ENCODE measurements around the gene EPHB6. TPM values are rescaled to one million over a fixed set of nuclear protein-coding genes. Genes with fewer than 3 reads are reported as not detected.

Gene EPHB6
- total RNA-seq, 1 donor from 2014 or later = 1.0 TPM

DNA sequence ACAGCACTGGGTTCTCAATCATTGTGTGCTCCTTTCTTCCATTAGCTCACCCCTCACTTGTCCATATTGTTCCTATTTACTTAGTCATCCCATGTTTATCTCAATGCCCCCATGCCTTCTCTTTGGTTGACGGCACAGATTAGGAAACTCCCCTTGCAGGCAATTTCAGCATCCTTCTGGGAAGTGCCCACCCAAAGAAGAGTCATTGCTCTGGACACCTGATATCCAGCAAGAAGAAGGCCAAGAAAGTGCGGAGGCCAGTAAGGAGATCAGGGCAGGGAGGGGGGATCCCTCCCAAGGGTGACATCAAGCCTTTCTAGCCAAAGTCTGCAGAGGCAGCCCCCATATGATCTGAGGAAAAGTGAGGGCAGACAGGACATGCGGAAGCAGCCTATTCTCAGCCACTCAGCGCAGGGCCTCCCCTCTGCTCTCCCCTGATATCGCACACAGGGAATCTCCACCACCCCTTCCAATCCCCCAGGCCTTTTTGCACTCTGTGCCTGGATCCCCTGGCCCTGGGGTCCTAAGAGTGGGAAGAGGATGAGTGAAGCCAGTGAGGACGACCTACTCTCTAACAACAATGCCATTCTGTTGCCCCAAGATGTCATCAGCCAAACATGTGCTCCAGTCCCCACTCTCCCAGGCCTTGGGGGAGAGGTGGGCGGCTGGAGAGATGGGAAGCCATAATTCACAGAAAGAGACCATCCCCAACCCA is 28.9 kb downstream of the EPHB6 start:
- Histone ChIP-seq H3K36me3 (ENCODE audit: control insufficient read depth in 3 of 3, insufficient read depth in 3 of 3, low read length in 3 of 3) (no peaks in the 10 kb centered on the region), H3K4me3 (ENCODE audit: low read length in 3 of 3) (no peak overlapping the region), H3K9ac (ENCODE audit: low read depth in 1 of 3, low read length in 3 of 3) (no peak overlapping the region), H3K27me3 (ENCODE audit: control insufficient read depth in 3 of 3, insufficient read depth in 3 of 3, low read length in 3 of 3) (peaks cover 15 to 33% (median 23%) of the 10 kb centered on the region in 3 donors), H3K9me3 (ENCODE audit: control insufficient read depth in 3 of 3, low read length in 3 of 3) (no peaks in the 10 kb centered on the region), H3K27ac (ENCODE audit: low read depth, low read length) (no peak overlapping the region), H3K4me1 (ENCODE audit: control insufficient read depth in 3 of 3, insufficient read depth in 3 of 3, low read length in 3 of 3) (no peaks in the 10 kb centered on the region)

- no peaks in the 10 kb centered on the region for H3K4me1 ChIP-seq (ENCODE audit: control insufficient read depth in 3 of 3, insufficient read depth in 3 of 3, low read length in 3 of 3)
- H3K9me3 ChIP-seq (ENCODE audit: control insufficient read depth in 3 of 3, low read length in 3 of 3) = no peaks in the 10 kb centered on the region
- H3K9ac ChIP-seq (ENCODE audit: low read depth in 1 of 3, low read length in 3 of 3) = no peak overlapping the region
- H3K36me3 ChIP-seq (ENCODE audit: control insufficient read depth in 3 of 3, insufficient read depth in 3 of 3, low read length in 3 of 3) = no peaks in the 10 kb centered on the region
- H3K27ac ChIP-seq (ENCODE audit: low read depth, low read length) = no peak overlapping the region
- no peak overlapping the region for H3K4me3 ChIP-seq (ENCODE audit: low read length in 3 of 3)
- peaks cover 15 to 33% (median 21%) of the 10 kb centered on the region in 3 donors for H3K27me3 ChIP-seq (ENCODE audit: control insufficient read depth in 3 of 3, insufficient read depth in 3 of 3, low read length in 3 of 3)
Observed at GRCh38 chr7:142884286-142884640, 29.4 kb downstream of the EPHB6 start.

DNA sequence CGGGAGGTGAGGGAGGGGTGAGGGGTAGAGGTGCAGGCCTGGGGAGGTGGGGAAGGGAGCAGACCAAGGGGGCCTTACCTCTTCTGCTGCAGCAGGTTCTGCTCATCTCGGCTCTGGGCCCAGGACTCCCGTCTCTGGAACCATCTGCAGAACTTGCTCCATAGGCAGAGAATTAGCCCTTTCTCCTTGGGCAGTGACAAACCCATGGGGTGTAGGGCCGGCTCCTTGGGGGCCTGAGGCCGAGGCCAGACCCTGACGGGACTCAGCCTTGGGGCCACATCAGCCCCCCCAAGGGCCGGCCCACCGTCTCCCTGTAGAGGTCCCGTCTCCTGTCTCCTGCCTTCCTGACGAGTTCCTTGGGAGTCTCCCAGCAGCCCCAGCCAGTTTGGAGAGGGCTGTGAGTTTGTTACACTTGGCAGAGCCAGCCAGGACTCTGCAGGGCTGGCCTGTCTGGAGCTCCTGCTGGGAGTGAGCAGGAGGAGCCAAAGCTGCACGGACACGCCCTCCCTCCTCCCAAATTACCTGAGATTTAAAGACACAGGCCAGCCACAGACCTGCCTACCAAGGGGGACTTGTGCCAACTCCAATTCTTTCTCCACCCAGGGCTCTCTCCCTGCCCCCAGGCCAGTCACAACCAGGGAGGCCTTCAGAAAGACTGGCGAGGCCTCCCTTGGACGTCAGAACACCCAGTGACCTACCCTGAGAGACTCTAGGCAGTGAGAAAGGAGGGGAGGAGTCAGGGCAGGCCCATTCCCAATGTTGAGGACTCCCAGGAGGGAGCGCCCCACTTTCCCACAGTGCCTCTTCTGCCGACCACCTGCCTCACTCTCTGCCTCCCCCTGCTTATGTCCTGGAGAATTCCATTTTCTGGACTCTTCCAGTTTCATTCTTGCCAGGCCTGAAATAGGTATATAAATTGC is 30.7 kb downstream of the EPHB6 start, which contains the start of gene TRPV6:
TRPV6 (minus strand) TSS at position 435 of the 920 bp plus-strand sequence.
- H3K27me3 ChIP-seq (ENCODE audit: control insufficient read depth in 3 of 3, insufficient read depth in 3 of 3, low read length in 3 of 3) = peaks cover 8 to 35% (median 17%) of the 10 kb centered on the region in 3 donors
- H3K9me3 ChIP-seq (ENCODE audit: control insufficient read depth in 3 of 3, low read length in 3 of 3) = no peaks in the 10 kb centered on the region
- no peaks in the 10 kb centered on the region for H3K36me3 ChIP-seq (ENCODE audit: control insufficient read depth in 3 of 3, insufficient read depth in 3 of 3, low read length in 3 of 3)

DNA sequence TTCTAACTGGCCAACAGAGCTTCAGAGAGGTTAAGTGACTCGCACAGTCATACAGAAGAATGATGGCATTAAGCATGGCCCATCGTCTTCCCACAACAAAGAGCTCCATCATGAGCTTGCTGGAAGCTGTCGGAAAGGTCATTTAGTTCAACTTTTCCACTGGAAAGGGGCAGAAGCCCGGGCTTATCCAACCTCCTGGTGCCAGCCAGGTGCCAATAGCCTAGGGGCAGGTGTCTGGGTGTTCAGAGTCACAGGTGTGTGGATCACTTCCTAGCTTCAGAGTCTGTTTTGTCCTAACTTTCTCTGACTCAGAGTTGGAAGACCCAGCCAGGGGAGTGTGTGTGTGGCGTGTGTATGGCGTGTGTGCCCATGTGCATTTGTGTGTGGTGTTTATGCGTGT is 32.0 kb downstream of the EPHB6 start:
- Histone ChIP-seq H3K9ac (ENCODE audit: low read depth in 1 of 3, low read length in 3 of 3) (no peak overlapping the region), H3K9me3 (ENCODE audit: control insufficient read depth in 3 of 3, low read length in 3 of 3) (no peaks in the 10 kb centered on the region), H3K4me3 (ENCODE audit: low read length in 3 of 3) (no peak overlapping the region), H3K27ac (ENCODE audit: low read depth, low read length) (no peak overlapping the region), H3K36me3 (ENCODE audit: control insufficient read depth in 3 of 3, insufficient read depth in 3 of 3, low read length in 3 of 3) (no peaks in the 10 kb centered on the region), H3K27me3 (ENCODE audit: control insufficient read depth in 3 of 3, insufficient read depth in 3 of 3, low read length in 3 of 3) (peaks cover 8 to 33% (median 11%) of the 10 kb centered on the region in 3 donors), H3K4me1 (ENCODE audit: control insufficient read depth in 3 of 3, insufficient read depth in 3 of 3, low read length in 3 of 3) (no peaks in the 10 kb centered on the region)

More for the DNA sequence above, 30.7 kb downstream of the EPHB6 start, which contains the start of gene TRPV6:
- no peak within 1 kb of the TSS for H3K4me3 ChIP-seq (ENCODE audit: low read length in 3 of 3)
- H3K9ac ChIP-seq (ENCODE audit: low read depth in 1 of 3, low read length in 3 of 3) = no peak within 1 kb of the TSS
- H3K4me1 ChIP-seq (ENCODE audit: control insufficient read depth in 3 of 3, insufficient read depth in 3 of 3, low read length in 3 of 3) = no peaks in the 10 kb centered on the region
- no peak within 1 kb of the TSS for H3K27ac ChIP-seq (ENCODE audit: low read depth, low read length)

DNA sequence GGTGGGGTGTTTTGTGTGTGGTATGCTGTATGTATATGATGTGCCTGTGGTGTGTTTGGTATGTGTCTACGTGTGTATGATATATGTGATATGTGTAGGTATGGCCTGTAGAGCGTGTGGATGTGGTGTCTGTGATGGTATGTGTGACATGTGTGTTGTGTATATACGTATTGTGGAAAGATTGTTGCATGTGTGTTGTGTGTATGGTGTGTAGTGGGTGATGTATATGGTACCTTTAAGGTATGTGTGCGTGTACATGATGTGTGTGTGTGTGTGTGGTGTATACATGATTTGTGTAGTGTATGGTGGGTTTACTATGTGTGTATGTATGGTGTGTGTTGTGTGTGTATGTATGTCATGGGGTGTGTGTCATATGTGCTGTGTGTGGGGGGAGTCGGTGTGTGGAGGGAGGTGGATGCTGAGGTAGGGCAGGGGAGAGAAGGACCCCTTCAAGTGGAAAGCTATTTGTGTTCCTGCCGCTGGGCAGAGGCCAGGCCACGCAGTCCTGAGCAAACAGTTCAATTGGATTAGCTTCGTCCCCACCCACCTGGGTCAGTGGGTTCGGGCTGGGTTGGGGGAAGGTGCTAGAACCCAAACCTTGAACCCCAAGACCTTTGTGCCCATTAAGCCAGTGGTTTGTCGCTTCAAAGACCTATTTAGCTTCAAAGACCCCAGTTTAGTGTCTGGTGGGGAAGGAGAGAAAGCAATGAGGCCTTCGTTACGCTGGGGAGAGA is 32.6 kb downstream of the EPHB6 start:
- Histone ChIP-seq H3K9me3 (ENCODE audit: control insufficient read depth in 3 of 3, low read length in 3 of 3) (no peaks in the 10 kb centered on the region), H3K4me1 (ENCODE audit: control insufficient read depth in 3 of 3, insufficient read depth in 3 of 3, low read length in 3 of 3) (no peaks in the 10 kb centered on the region), H3K4me3 (ENCODE audit: low read length in 3 of 3) (no peak overlapping the region), H3K27ac (ENCODE audit: low read depth, low read length) (no peak overlapping the region), H3K27me3 (ENCODE audit: control insufficient read depth in 3 of 3, insufficient read depth in 3 of 3, low read length in 3 of 3) (peaks cover 6 to 28% (median 14%) of the 10 kb centered on the region in 3 donors), H3K36me3 (ENCODE audit: control insufficient read depth in 3 of 3, insufficient read depth in 3 of 3, low read length in 3 of 3) (no peaks in the 10 kb centered on the region), H3K9ac (ENCODE audit: low read depth in 1 of 3, low read length in 3 of 3) (no peak overlapping the region)

GRCh38 chr7:142889816-142890215 is 34.9 kb downstream of the EPHB6 start:
- H3K4me1 ChIP-seq (ENCODE audit: control insufficient read depth in 3 of 3, insufficient read depth in 3 of 3, low read length in 3 of 3) = no peaks in the 10 kb centered on the region
- no peak overlapping the region for H3K27ac ChIP-seq (ENCODE audit: low read depth, low read length)
- H3K36me3 ChIP-seq (ENCODE audit: control insufficient read depth in 3 of 3, insufficient read depth in 3 of 3, low read length in 3 of 3) = no peaks in the 10 kb centered on the region
- no peaks in the 10 kb centered on the region for H3K9me3 ChIP-seq (ENCODE audit: control insufficient read depth in 3 of 3, low read length in 3 of 3)
- no peak overlapping the region for H3K9ac ChIP-seq (ENCODE audit: low read depth in 1 of 3, low read length in 3 of 3)
- peaks cover 4 to 16% (median 13%) of the 10 kb centered on the region in 3 donors for H3K27me3 ChIP-seq (ENCODE audit: control insufficient read depth in 3 of 3, insufficient read depth in 3 of 3, low read length in 3 of 3)
- no peak overlapping the region for H3K4me3 ChIP-seq (ENCODE audit: low read length in 3 of 3)

DNA sequence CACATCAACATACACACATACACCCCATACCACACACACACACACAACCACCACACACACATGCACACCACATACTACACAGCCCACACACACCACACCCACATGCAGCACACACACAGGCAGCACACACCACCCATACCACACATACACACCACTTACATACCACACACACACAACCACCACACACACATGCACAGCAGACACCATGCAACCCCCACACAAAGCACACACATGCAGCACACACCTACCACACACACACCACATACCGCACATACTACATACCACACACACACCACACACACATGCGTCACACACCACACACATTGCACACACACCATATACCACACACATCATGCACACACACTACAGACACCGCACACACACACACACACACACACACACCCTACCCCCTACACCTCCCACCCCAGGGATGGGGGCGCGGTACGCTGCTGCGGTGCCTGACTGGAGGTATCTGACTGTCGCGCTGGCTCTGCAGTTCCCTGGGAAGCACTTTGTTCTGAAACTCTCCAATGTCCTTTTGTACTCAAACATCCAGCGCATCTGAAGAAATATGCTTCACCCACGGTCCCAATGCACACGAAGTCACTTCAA is 36.1 kb downstream of the EPHB6 start:
- Histone ChIP-seq H3K9me3 (ENCODE audit: control insufficient read depth in 3 of 3, low read length in 3 of 3) (no peaks in the 10 kb centered on the region), H3K4me1 (ENCODE audit: control insufficient read depth in 3 of 3, insufficient read depth in 3 of 3, low read length in 3 of 3) (no peaks in the 10 kb centered on the region), H3K27ac (ENCODE audit: low read depth, low read length) (no peak overlapping the region), H3K36me3 (ENCODE audit: control insufficient read depth in 3 of 3, insufficient read depth in 3 of 3, low read length in 3 of 3) (no peaks in the 10 kb centered on the region), H3K4me3 (ENCODE audit: low read length in 3 of 3) (no peak overlapping the region), H3K27me3 (ENCODE audit: control insufficient read depth in 3 of 3, insufficient read depth in 3 of 3, low read length in 3 of 3) (peaks cover 4 to 16% (median 15%) of the 10 kb centered on the region in 3 donors), H3K9ac (ENCODE audit: low read depth in 1 of 3, low read length in 3 of 3) (no peak overlapping the region)

GRCh38 chr7:142891490-142892082 is 36.7 kb downstream of the EPHB6 start:
- no peak overlapping the region for H3K9ac ChIP-seq (ENCODE audit: low read depth in 1 of 3, low read length in 3 of 3)
- H3K4me3 ChIP-seq (ENCODE audit: low read length in 3 of 3) = no peak overlapping the region
- no peaks in the 10 kb centered on the region for H3K4me1 ChIP-seq (ENCODE audit: control insufficient read depth in 3 of 3, insufficient read depth in 3 of 3, low read length in 3 of 3)
- no peaks in the 10 kb centered on the region for H3K9me3 ChIP-seq (ENCODE audit: control insufficient read depth in 3 of 3, low read length in 3 of 3)
- H3K27me3 ChIP-seq (ENCODE audit: control insufficient read depth in 3 of 3, insufficient read depth in 3 of 3, low read length in 3 of 3) = peaks cover 4 to 17% (median 16%) of the 10 kb centered on the region in 3 donors
- H3K36me3 ChIP-seq (ENCODE audit: control insufficient read depth in 3 of 3, insufficient read depth in 3 of 3, low read length in 3 of 3) = no peaks in the 10 kb centered on the region
- H3K27ac ChIP-seq (ENCODE audit: low read depth, low read length) = no peak overlapping the region

GRCh38 chr7:142892951-142893350 is 38.1 kb downstream of the EPHB6 start:
- Histone ChIP-seq H3K4me1 (ENCODE audit: control insufficient read depth in 3 of 3, insufficient read depth in 3 of 3, low read length in 3 of 3) (no peaks in the 10 kb centered on the region), H3K9ac (ENCODE audit: low read depth in 1 of 3, low read length in 3 of 3) (no peak overlapping the region), H3K27me3 (ENCODE audit: control insufficient read depth in 3 of 3, insufficient read depth in 3 of 3, low read length in 3 of 3) (peaks cover 4 to 16% (median 13%) of the 10 kb centered on the region in 3 donors), H3K4me3 (ENCODE audit: low read length in 3 of 3) (no peak overlapping the region), H3K27ac (ENCODE audit: low read depth, low read length) (no peak overlapping the region), H3K9me3 (ENCODE audit: control insufficient read depth in 3 of 3, low read length in 3 of 3) (no peaks in the 10 kb centered on the region), H3K36me3 (ENCODE audit: control insufficient read depth in 3 of 3, insufficient read depth in 3 of 3, low read length in 3 of 3) (no peaks in the 10 kb centered on the region)

All from skeletal muscle tissue (tissue), 4 donors.